SKM-1 (cell line): ENCODE data around the gene TRAF2.

Experiments
- DNase-seq: peaks from one replicate; lab custom pipeline; 2025; ENCODE audit not compliant: unreplicated experiment; lab: John Stamatoyannopoulos, UW

Gene TRAF2

DNA sequence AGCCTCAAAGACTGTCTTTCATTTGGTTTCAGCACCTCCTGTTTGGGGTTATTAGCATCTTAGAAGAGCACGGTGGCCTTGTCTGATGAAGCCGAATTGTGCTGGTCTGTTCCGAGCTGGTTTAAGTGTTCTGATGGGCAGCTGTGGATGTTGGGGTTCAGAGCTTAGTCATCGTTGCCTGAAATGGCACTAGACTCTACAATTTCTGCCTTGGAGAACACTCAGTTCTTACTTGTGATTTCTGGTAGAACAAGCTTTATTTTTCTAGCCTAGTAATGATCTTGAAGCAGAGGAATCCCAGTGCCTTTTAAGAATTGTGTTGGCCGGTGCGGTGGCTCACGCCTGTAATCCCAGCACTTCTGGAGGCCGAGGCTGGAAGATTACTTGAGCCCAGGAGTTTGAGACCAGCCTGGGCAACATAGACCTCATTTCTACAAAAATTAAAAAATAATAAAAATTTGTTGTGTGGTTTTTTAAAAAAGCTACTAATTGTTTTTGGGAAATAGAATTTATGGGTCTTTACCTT lies 50.4 kb downstream of the TRAF2 start:
- no peak for DNase-seq

DNA sequence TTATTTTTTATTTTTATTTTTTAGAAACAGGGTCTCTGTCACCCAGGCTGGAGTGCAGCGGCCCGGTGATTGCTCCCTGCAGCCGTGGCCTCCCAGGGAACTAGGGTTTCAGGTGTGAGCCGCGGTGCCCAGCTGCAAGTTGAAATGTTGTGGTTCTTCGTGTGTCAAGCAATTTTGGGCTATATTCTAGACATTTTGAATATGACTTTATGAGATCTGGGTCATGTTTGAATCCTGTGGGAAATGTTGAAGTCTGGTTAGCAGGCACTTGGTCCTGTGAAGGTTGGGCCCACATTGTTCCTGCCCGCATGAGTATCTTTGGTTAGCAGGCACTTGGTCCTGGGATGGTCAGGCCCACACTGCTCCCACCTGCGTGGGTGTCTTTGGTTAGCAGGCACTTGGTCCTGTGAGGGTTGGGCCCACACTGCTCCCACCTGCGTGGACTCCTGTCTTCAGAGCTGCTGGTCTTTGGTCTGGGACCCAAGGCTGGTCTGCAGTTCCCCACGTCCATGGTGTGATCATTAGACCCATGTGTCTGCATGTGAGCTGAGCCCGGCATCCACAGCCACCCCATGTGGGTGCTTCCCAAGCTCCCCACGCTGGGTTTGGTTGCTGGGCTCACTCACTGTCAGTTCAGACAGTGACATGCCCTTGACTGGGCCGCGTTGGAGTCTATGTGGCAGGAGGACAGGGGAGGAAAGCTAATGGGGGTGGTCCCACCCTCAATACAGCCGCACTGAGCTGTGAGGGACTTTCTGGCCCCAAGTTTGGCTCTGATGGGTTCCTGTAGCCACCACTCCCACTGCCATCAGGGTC lies 51.1 kb downstream of the TRAF2 start:
- DNase-seq, result no peak

DNA sequence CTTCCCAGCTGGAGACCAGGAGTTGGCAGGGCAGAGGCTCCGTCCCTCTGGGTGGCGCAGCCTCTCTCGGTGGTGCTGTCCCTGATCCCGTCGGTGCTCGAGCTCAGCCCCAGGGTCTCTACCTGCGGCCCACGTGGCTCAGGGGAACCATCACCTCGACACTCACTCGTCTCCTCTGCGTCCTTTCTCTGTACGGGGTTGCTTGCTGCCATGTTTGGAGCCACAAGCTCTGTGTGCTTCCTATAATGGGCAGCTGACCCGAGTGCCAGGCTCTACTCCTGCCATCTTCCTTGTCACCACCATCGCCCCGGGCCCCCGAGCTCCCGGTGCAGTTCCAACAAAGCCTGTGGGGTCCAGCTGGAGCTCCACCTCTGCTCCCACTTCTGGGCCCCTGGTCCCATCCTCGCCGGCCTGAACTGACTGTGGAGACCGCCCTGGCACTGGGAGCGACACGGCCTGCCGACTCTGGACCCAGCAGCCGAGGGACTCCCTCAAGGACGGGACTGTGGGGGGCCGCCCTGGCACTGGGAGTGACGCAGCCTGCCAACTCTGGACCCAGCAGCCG lies 53.2 kb downstream of the TRAF2 start:
- no peak for DNase-seq

DNA sequence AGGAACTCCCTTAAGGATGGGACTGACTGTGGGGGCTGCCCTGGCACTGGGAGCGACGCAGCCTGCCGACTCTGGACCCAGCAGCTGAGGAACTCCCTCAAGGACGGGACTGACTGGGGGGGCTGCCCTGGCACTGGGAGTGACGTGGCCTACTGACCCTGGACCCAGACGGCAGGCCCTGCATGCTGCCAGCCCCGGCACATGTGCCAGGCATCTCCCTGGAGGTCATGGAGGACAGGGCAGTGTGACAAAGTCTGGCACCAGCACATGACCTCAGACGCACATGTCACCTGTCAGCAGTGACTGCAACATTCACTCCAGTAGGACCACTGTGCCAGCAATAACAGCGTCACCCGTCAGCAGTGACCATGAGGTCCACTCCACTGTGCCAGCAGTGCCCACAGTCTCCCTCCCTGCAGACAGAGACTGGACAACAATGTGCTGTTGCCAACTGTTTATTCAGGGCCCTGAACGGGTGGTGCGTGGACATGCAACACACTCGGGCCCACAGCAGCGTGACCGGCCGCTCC lies 53.7 kb downstream of the TRAF2 start:
- no peak for DNase-seq

DNA sequence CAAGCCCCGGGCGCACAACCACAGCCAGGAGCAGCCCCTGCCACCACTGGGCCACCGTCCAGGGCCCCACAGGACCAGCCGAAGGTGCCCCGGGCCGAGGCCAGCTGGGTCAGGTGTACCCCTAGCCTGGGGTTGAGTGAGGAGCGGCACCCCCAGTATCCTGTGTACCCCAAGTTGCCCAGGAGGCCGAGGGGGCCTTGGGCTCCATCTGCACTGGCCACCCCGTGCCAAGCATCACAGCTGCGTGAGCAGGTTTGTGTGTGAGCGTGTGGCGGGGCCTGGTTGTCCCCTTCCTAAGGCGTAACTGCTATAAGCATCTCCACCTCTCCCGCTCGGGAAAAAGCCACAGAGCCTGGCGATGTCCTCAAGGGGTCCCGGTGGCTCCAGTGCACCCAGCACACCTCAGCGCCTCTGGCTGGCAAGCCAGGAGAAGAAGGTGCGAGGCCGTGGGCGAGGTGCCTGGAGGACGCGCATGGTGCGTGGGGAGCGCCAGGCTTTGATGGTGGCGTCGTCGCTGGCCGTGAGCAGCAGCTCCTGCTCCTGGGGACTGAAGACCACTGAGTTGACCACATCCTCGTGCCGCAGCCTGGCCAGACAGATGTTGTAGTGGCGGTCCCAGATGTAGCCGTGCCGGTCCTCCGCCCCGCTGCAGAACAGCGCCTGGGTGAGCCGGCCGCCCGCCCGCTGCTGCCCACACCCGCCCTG lies 54.4 kb downstream of the TRAF2 start:
- no peak for DNase-seq

DNA sequence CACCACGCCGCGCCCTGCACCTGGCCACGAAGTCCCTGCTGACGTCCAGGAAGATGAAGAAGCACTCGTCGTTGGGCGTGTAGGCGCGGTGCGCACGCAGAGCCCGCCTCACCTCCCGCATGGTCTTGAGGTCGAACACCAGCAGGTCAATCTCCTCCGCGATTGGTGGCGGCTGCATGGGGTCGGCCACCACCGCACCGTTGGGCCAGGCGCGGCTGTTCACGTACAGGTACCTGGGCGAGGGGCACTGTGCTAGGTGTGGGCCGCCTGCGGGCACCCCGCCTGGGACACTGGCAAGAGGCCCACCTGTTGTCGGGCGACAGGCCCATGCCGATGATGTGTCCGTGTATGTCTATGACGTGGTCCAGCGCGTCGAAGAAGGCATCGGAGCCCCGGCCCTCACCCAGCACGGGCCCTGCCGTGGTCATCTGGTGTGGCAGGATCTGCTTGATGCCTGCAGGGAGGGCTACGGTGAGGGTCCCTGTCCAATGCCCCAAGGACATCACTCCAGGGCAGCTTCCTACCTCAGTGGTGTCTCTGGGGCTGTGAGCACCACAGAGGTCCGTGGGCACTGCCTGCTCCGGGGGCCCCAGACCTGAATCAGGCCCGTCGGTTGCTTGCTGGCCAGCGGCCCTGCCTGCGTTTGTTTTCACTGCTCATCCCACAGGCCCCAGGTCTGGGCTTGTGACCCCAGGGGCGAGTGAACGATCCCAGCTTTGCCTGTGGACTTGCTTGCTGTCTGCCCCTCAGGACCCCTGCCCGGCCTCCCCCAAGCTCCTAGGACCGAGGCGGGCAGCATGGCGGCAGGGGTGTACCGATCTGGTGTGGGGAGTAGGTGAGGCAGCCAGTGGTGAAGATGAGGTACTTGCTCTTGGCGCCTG lies 55.2 kb downstream of the TRAF2 start:
- no peak for DNase-seq

DNA sequence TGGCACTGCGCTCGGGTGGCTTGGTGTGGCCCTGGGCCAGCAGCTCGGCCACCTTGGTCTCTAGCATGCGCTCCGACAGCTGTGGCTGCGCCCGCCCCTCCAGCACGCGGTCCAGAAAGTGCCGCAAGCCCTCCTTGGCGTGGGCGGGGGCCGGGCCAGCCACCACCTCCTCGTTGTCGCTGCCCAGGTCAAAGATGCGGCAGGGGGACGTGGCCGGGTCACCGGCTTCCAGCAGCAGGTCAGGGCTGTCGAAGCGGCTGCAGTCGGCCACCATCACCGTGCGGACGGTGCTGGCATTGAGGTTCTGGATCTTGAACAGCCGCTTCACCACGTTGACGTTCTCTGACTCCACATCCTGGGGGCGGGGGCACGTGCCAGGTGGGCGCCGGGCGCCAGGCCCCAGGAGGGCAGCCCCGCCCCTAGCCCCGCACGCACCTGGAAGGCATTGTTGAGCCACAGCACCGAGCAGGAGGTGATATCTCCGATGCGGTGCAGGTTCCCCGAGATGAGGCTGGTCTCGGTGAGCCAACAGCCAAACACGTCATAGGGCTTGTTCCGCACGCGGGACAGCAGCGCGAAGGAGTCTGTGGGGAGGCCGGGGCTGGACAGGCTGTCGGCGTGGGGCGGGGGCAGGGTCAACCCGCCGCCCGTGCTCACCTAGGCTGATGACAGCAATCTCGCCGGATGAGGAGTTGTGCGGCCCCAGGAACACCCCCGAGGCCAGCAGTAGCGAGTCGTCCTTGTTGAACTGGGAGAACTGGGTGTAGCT lies 56.0 kb downstream of the TRAF2 start:
- DNase-seq, result no peak

DNA sequence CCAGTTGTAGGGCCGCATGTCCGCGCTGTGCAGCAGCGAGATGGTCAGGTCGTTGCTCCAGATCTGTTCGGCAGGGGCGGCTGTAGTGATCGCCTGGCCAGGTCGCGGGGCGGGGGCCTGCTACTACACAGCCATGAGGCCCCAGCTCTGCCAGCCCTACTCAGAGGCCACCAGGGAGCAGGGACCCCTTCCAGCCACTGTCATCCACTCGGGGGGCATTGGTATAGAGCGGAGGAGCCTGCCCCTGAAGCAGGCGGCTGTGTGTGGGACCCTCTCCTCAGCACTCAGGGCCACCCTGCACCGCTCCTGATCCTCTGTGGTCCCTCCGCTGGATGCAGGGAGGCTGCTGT lies 56.5 kb downstream of the TRAF2 start:
- DNase-seq, result no peak

DNA sequence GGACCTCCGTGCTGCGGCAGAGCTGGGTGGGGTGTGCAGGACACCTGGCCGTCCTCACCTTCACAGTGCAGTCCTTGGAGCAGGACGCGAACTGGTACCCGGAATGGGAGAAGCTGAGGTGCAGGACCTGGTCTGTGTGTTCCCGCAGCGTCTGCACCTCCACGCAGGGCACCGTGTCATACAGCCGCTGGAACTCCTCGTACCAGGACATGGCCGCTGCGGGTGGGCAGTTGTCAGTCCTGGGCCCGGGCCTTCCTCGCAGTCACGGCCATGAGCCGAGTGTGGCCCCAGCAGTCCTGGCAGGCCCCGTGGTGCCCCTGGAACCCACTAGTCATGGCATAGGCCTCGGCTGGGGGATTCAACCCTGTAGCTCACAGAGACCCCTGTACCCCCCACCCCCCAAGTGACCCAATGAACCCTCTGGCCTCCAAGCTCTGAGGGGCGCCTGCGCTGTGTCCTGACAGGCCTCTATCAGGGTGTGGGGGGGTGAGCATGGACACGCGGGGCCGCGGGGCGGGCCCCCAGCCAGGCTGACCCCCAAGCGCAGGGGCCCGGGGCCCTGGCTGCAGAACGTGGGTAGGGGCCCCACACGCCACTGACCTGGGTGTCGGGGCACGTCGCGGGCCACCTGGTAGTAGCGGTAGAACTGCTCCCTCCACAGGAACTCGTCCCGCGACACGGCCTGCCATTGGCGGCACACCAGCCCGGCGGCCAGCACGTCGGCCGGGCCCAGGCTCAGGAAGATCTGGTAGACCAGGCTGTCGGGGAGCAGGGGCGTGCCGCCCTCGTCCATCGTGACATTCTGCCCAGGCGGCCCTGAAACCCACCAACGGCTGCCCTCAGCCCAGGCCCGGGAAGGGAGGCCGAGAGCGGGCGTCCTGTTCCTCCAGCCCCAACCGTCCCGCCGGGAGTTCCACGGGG lies 57.2 kb downstream of the TRAF2 start:
- no peak for DNase-seq

DNA sequence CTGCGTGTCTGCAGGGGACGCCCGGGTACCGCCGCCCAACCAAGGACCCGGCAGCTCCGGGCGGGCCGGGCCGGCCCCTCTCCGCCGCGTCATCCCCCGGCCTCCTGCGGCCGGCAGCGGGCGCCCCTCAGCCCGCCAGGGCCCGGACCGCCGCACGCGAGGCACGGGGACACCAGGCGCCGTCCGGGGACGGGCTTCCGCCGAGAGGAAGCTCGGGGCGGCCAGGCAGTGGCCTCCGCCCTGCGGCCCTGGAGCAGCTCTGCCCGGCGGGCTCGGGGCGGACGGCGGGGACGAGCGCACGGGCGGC lies 57.8 kb downstream of the TRAF2 start:
- DNase-seq, result no peak

DNA sequence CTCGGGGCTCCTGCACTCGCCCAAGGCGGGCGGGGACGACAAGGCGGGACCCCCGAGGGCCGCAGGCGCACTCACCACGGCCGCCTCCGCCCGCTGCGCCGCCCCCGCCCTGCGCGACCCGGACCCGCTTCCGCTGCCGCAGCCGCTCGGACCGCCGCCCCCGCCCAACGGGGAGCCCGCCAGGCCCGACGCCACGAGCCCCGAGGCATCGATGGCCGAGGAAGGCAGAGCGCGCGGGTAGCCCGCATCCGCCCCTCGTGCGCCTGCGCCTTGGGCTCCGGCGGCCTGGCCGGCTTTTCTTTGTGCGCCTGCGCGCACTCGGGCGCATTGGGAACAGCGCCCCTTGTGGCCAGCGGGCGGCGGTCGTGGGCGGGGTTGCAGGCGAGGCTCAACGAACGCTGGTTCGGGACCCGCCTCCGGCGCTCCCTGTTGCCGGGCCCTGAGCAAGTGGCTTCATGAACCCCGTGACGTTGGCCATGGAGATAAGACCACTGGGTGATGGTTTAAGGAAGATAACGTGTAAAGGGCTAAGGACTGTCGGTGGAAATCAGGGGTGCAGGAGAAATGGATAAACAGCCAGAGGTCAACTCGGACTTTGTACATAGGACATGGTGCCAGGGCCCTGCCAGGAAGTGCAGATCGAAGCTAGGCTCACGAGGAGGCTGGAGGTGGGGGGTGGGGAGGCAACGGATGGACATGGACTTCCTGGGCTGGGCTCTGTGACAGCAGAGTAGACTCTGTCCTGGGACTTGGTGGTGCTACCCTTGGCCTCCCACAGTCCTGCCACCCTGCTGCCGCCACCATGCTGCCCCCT lies 58.4 kb downstream of the TRAF2 start, which contains the start of the genes C8G and FBXW5:
C8G (plus strand) TSS at position 725 of the 814 bp plus-strand sequence; CDS start at position 803, 78 bp downstream.
FBXW5 (minus strand) TSS at position 220 of the 814 bp plus-strand sequence. CDS start 655 bp downstream, outside the sequence.
- peak; percentile 88 for DNase-seq

DNA sequence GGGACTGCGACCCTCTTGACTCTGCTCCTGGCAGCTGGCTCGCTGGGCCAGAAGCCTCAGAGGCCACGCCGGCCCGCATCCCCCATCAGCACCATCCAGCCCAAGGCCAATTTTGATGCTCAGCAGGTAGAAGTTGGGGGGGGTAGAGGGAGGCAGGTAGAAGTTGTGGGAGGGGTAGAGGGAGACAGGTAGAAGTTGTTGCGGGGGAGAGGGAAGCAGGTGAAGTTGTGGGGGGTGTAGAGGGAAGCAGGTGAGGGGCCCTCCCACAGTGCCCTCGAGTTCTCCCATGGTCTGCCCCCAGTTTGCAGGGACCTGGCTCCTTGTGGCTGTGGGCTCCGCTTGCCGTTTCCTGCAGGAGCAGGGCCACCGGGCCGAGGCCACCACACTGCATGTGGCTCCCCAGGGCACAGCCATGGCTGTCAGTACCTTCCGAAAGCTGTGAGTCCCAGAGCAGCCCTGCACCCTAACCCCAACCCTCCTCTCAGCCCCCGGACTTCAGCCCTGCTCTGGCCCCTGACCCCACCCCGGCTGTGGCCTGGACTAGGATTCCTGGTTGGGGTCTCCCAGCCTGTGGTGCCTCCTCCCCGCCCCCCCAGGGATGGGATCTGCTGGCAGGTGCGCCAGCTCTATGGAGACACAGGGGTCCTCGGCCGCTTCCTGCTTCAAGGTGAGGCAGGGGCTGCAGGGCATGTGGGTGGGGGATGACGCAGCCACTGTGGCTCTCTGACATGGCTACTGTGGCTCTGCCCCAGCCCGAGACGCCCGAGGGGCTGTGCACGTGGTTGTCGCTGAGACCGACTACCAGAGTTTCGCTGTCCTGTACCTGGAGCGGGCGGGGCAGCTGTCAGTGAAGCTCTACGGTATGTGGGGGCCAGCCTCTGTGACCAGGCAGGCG lies 59.3 kb downstream of the TRAF2 start:
- no peak for DNase-seq

DNA sequence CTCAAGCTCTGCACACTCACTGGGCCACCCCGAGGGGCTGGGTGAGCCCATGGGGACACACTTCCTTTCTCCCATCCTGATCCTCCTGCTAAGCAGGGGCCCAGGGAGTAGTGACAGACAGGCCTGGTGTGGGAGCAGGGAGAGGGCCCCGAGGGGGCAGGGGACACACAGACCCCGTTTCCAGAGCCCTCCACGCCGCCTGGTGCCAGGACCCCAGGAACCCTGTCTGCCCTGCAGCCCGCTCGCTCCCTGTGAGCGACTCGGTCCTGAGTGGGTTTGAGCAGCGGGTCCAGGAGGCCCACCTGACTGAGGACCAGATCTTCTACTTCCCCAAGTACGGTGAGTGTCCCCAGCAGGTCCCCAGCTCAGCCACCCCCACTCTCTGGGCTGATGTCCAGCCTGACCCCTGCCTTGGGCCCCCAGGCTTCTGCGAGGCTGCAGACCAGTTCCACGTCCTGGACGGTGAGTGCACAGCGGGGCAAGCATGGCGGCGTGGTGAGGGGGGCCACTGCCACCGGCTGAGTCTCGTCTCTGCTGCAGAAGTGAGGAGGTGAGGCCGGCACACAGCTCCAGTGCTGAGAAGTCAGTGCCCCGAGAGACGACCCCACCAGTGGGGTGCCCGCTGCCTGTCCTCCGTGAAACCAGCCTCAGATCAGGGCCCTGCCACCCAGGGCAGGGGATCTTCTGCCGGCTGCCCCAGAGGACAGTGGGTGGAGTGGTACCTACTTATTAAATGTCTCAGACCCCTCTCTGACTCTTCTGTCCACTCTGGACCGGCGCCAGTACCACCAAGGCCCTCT lies 60.1 kb downstream of the TRAF2 start:
- DNase-seq, result no peak

DNA sequence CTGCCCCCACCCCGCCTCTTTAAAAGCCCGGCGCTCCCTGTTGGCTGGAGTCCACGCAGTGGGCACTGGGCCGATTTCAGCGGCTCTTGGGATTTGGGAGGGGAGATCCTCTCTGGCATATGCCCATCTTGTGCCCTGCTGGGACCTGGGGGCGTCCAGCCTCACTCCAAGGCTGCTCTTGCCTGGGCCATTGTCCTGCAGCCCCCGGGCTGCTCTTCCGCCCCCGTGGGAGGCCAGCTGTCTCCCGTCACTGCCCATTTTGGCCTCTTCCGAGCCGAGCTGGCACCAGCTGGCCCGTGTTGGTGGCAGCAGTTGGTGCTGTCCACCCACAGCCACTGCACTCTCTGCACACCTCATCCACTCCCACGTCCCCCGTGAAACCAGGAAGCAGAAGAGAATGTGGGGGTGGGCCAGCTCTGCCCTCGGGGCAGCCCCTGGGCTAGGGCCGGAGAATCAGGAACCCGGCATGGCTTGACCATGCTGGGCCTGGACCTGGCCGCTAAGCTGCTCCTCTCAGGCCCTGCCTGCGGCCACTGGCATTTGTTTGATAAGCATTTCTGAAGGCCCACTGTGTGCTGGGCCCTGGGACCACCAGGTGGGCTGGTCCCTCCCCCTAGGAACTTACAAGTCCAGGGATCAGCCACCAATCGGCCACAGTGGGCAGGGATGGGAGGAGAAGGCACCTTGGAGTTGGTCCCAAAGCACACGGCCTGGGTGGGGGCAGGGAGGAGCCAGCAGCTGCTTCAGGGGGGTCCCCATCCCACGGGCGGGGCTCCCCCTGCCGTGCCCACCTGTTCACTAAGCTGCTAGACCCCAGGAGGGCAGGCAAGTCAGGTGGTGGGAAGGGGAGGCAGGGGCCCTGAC lies 60.9 kb downstream of the TRAF2 start:
- no peak for DNase-seq

DNA sequence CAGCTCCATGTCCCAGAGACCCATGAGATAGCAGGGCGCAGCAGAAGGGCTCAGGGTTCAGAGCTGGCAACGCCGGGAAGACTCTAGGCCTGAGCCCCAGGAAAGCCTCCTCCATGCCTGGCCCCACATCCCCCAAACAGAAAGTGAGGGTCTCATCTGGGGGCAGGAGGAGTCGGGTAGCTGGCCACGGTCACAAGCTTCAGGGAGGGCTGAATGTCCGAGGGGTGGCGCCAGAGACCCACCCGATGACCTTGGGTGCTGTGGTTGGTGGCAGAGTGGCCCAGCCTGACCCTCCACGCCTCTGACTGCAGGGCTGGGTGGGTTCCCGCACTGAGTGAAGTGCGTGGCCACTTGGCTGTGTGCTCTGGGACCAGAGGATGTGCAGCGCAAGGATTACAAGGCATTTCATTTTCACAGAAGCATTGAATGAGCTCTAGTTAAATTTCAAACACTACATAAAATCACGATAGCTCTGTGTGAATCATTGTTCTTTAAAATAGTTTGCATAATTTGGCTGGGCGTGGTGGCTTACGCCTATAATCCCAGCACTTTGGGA lies 61.7 kb downstream of the TRAF2 start:
- DNase-seq, result no peak
